ENCODE data around the gene STK10.
"Not testable (repeated sequence)": the region's sequence is repeated elsewhere in the genome, so short reads cannot be mapped to it uniquely, and the experiment has no call there.

- not testable (repeated sequence) for TF ChIP-seq CTCF (conservative IDR thresholded peaks at IDR 0.05); ZFX (IDR thresholded peaks at IDR 0.05)
These were observed 9.8 kb upstream of the STK10 start for GRCh38 chr5:172197775-172198174.
